NB4 (cell line): ENCODE results near the gene DNAI4.

Source experiments
- MYC ChIP-seq: IDR thresholded peaks from 2 replicates; pipeline ENCODE4 v1.6.1; 2011; ENCODE audit warnings: low read depth, low read length
- POLR2A ChIP-seq: IDR thresholded peaks from 2 replicates; pipeline ENCODE4 v1.6.1; 2011; ENCODE audit warnings: mild to moderate bottlenecking; ENCODE audit not compliant: insufficient read length; ENCODE audit errors: extremely low read depth
- TF ChIP-seq, protein P1 (sequence below): IDR thresholded peaks from one replicate; pipeline ENCODE4 v1.5.1; 2012; ENCODE audit warnings: low read depth, low read length
- TF ChIP-seq, protein P2 (sequence below): IDR thresholded peaks from 2 replicates; pipeline ENCODE4 v1.6.1; 2011; ENCODE audit warnings: low read depth, low read length

DNA sequence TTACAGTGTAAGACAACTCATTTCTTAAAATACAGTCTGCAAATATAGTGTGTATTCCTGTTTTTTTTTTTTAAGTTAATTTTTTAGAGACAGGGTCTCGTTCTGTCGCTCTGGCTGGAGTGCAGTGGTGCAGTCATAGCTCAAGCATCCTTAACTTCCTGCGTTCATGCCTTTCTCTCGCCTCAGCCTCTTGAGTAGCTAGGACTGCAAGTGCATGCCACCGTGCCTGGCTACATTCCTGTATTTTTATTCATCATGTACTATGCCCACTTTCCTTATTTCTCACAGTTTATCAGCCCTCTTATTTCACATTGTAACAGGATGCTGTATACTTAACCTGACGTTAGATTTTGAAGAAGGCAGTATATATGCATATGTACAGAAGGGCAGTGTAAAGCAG lies 26.9 kb upstream of the DNAI4 start:
- no peak for TF ChIP-seq POLR2A
- TF ChIP-seq, protein P1, sequence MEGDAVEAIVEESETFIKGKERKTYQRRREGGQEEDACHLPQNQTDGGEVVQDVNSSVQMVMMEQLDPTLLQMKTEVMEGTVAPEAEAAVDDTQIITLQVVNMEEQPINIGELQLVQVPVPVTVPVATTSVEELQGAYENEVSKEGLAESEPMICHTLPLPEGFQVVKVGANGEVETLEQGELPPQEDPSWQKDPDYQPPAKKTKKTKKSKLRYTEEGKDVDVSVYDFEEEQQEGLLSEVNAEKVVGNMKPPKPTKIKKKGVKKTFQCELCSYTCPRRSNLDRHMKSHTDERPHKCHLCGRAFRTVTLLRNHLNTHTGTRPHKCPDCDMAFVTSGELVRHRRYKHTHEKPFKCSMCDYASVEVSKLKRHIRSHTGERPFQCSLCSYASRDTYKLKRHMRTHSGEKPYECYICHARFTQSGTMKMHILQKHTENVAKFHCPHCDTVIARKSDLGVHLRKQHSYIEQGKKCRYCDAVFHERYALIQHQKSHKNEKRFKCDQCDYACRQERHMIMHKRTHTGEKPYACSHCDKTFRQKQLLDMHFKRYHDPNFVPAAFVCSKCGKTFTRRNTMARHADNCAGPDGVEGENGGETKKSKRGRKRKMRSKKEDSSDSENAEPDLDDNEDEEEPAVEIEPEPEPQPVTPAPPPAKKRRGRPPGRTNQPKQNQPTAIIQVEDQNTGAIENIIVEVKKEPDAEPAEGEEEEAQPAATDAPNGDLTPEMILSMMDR = no peak
- no peak for TF ChIP-seq MYC
- TF ChIP-seq, protein P2, sequence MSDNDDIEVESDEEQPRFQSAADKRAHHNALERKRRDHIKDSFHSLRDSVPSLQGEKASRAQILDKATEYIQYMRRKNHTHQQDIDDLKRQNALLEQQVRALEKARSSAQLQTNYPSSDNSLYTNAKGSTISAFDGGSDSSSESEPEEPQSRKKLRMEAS = no peak
